Endothelial cell of umbilical vein (primary cell): Measurements from ENCODE around the gene COPE. TPM values are rescaled to one million over a fixed set of nuclear protein-coding genes. Genes with fewer than 3 reads are reported as not detected.
A peak's percentile ranks its signal among the peaks of the same experiment; 100 is the strongest.

Experiments used
- BruUV-seq: library from RNA; stranded (reverse); fragments of 400-500 nt; replicated peaks from 2 replicates; lab custom pipeline; 2021; lab: Mats Ljungman, UMichigan
- CTCF ChIA-PET: fragments of 300-600, 350-600 bp; sonication (Branson Sonifier 250); formaldehyde crosslinking; loops from one replicate; lab custom pipeline; 2021; ENCODE audit warnings: antibody characterized with exemption, inconsistent platforms; lab: Charles Lee
- POLR2A ChIA-PET: fragments of 300-600, 350-600 bp; sonication (Branson Sonifier 250); formaldehyde crosslinking; loops from one replicate; lab custom pipeline; 2021; ENCODE audit warnings: antibody characterized with exemption, inconsistent platforms; lab: Charles Lee
- DNase-seq: peaks from one replicate; pipeline ENCODE4 v3.0.0-alpha.2; 2011; ENCODE audit warnings: low read depth, low spot score
- FAIRE-seq: peaks from 2 replicates; lab custom pipeline; 2011; peaks lifted over from hg19 to GRCh38; lab: Jason Lieb, UNC
- H2AFZ ChIP-seq: 2 replicates; pipeline ENCODE4 v1.6.0; 2012; ENCODE audit warnings: low read depth, low read length, control low read depth, inconsistent platforms
- H3K27ac ChIP-seq: 2 replicates; pipeline ENCODE4 v1.5.1; 2011; ENCODE audit warnings: low read depth, mild to moderate bottlenecking, control low read depth, low read length, moderate library complexity; ENCODE audit not compliant: insufficient read depth
- H3K27me3 ChIP-seq, 2 experiments: 2 replicates each; pipeline versions ENCODE4 v1.6.0 to v1.6.1; 2011; ENCODE audit warnings: low read length in 2 of 2, mixed read lengths in 1 of 2; ENCODE audit not compliant: control insufficient read depth in 2 of 2, insufficient read depth in 2 of 2
- H3K36me3 ChIP-seq, 2 experiments: 2 replicates in 1 of 2; 3 replicates in 1 of 2; pipeline ENCODE4 v1.5.1; 2011; ENCODE audit warnings: low read length in 2 of 2, mild to moderate bottlenecking in 1 of 2, moderate library complexity in 1 of 2; ENCODE audit not compliant: control insufficient read depth in 2 of 2, insufficient read depth in 2 of 2; ENCODE audit errors: extremely low read depth in 1 of 2
- H3K4me1 ChIP-seq: 3 replicates; pipeline ENCODE4 v1.5.1; 2011; ENCODE audit warnings: mild to moderate bottlenecking, low read length; ENCODE audit not compliant: control insufficient read depth, insufficient read depth; ENCODE audit errors: extremely low read depth
- H3K4me2 ChIP-seq: 2 replicates; pipeline ENCODE4 v1.6.1; 2011; ENCODE audit warnings: low read length, control low read depth, mixed read lengths; ENCODE audit not compliant: insufficient read depth
- H3K4me3 ChIP-seq, 3 experiments: fragments of 200-600 bp in 1 of 3; sonication (generic), shearing (Covaris generic) in 1 of 3; replicated peaks in 1 of 3; 2 replicates each; pipeline ENCODE4 v1.5.1; 2011 to 2016; ENCODE audit warnings: control low read depth in 3 of 3, low read length in 3 of 3, mild to moderate bottlenecking in 2 of 3, inconsistent platforms in 1 of 3, low read depth in 1 of 3, moderate library complexity in 1 of 3; ENCODE audit not compliant: insufficient read depth in 1 of 3
- H3K79me2 ChIP-seq: 2 replicates; pipeline ENCODE4 v1.6.0; 2012; ENCODE audit warnings: low read length, inconsistent platforms; ENCODE audit not compliant: control insufficient read depth, insufficient read depth
- H3K9ac ChIP-seq: replicated peaks from 2 replicates; pipeline ENCODE3; 2011; ENCODE audit warnings: low read length, control low read depth; ENCODE audit not compliant: insufficient read depth; ENCODE audit errors: extremely low read depth
- H3K9me1 ChIP-seq: replicated peaks from 3 replicates; pipeline ENCODE4 v1.6.0; 2011; ENCODE audit warnings: mild to moderate bottlenecking, low read length; ENCODE audit not compliant: control insufficient read depth, insufficient read depth; ENCODE audit errors: extremely low read depth
- H3K9me3 ChIP-seq: replicated peaks from 2 replicates; pipeline ENCODE4 v1.5.1; 2012; ENCODE audit warnings: low read length, inconsistent platforms; ENCODE audit not compliant: control insufficient read depth, insufficient read depth
- H4K20me1 ChIP-seq: replicated peaks from 2 replicates; pipeline ENCODE3; 2011; ENCODE audit warnings: mild to moderate bottlenecking, low read length; ENCODE audit not compliant: control insufficient read depth, insufficient read depth; ENCODE audit errors: extremely low read depth
- EZH2 ChIP-seq: IDR thresholded peaks from 2 replicates; pipeline ENCODE4 v1.6.1; 2012; ENCODE audit warnings: borderline replicate concordance, low read depth, mild to moderate bottlenecking, moderate library complexity, low read length, inconsistent platforms; ENCODE audit not compliant: severe bottlenecking
- FOS ChIP-seq: IDR thresholded peaks from 2 replicates; pipeline ENCODE4 v1.6.1; 2011; ENCODE audit warnings: mild to moderate bottlenecking, low read length, moderate library complexity, borderline replicate concordance; ENCODE audit not compliant: insufficient read depth
- GATA2 ChIP-seq: IDR thresholded peaks from 2 replicates; pipeline ENCODE4 v1.7.0; 2011; ENCODE audit warnings: low read depth, mild to moderate bottlenecking, moderate library complexity, mixed read lengths, low read length; ENCODE audit not compliant: insufficient read length, insufficient read depth
- JUN ChIP-seq: IDR thresholded peaks from 2 replicates; pipeline ENCODE4 v1.6.1; 2011; ENCODE audit warnings: borderline replicate concordance, low read depth; ENCODE audit not compliant: insufficient read length, insufficient read depth
- MYC ChIP-seq: IDR thresholded peaks from one replicate; pipeline ENCODE4 v1.6.1; 2011; ENCODE audit warnings: mild to moderate bottlenecking, low read depth, low read length
- POLR2A ChIP-seq: IDR thresholded peaks from 2 replicates; pipeline ENCODE4 v1.6.1; 2012; ENCODE audit warnings: low read depth, mild to moderate bottlenecking, control low read depth, low read length
- POLR2AphosphoS5 ChIP-seq: IDR thresholded peaks from 2 replicates; pipeline ENCODE4 v1.6.1; 2012; ENCODE audit warnings: low read depth, mild to moderate bottlenecking, control low read depth, low read length, moderate library complexity; ENCODE audit not compliant: insufficient read depth
- dilution Hi-C: fragments of 300-500 bp; cut with MboI; formaldehyde crosslinking; loops from one replicate; pipeline ENCODE4 v1.15.0; 2019; ENCODE audit warnings: low sequenced_read_pairs; ENCODE audit not compliant: extremely low pct_ligation_motif_present
- intact Hi-C: fragments of 100-400 bp; cut with micrococcal nuclease; formaldehyde crosslinking; loops from one replicate; pipeline ENCODE4 v1.10.0; 2022
- polyA plus RNA-seq, 4 experiments: library from polyadenylated mRNA; depleted of rRNA in 3 of 4; stranded (reverse) in 3 of 4; unstranded in 1 of 4; fragments of >200 nt; gene quantifications; 2 replicates each; pipeline versions ENCODE4 v1.2.1 to v1.2.3, GENCODE V29; 2011 to 2012; ENCODE audit warnings: missing spikeins in 1 of 4
- total RNA-seq: library from RNA; stranded (reverse); gene quantifications from 2 replicates; pipeline ENCODE4 v1.2.3, GENCODE V29; 2021
- TF ChIP-seq, protein P1 (sequence below), 2 donors: IDR thresholded peaks; 1 replicate in 1 of 2; 2 replicates in 1 of 2; pipeline ENCODE4 v1.5.1; 2011; ENCODE audit warnings: low read length in 2 of 2, mild to moderate bottlenecking in 2 of 2, moderate library complexity in 2 of 2, control low read depth in 1 of 2, inconsistent platforms in 1 of 2, low read depth in 1 of 2; ENCODE audit not compliant: insufficient read depth in 1 of 2; ENCODE audit errors: extremely low read depth in 1 of 2
- TF ChIP-seq, protein P2 (sequence below): IDR thresholded peaks from 2 replicates; pipeline ENCODE4 v1.6.1; 2011; ENCODE audit not compliant: insufficient read depth, insufficient read length

The COPE gene
- total and polyA plus RNA-seq, 2 donors (not counting 3 experiments of a cell fraction or from before 2014, with no cell fraction given): 252 to 407 TPM

DNA sequence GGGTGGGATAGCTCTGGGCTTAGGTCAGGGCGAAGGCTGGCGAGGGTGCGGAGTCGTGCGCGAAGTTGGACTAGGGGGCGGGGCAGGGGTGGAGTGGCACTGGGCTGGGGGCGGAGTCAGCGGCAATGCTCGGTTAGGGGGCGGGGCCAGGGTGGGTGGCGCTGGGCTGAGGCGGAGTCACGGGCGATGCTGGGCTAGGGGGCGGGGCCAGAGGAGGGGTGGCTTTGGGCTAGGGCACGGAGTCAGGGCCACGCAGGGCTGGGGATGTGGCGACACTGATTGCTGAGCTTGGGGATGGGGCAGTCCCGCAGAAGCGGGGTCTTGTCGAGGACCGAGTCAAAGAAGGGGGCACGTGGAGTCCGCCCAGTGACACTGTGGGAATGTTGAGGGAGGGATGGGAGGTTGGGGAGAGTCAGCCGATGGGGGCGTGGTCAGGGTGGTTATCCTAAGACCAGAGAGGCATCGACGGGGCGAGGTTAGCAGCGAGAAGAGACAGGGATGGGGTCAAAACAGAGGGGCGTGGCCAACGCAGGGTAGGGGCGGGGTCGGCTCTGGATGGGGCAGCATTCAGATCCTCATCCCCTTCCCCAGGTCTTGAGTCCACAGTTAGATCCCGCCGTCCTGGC, 13.1 kb upstream of the COPE start:
- Histone ChIP-seq H3K27me3 (no peaks in the 10 kb centered on the region), H3K9me1 (no peaks in the 10 kb centered on the region), H3K9me3 (no peaks in the 10 kb centered on the region), H3K36me3 (peaks cover 8 to 43% of the 10 kb centered on the region in 2 experiments), H3K9ac (no peak overlapping the region), H4K20me1 (no peaks in the 10 kb centered on the region), H3K4me1 (no peaks in the 10 kb centered on the region), H3K79me2 (no peaks in the 10 kb centered on the region), H3K27ac (no peak overlapping the region), H3K4me2 (no peak overlapping the region), H3K4me3 (no peak overlapping the region), H2AFZ (no peak overlapping the region)
- dilution Hi-C loops (no loop called here), intact Hi-C loops (loop anchor here (2.0 kb wide), 1 partner anchor 54 kb away; no protein-coding TSS in a partner anchor)
- FAIRE-seq (peak; percentile 60), DNase-seq (peak; percentile 58)
- TF ChIP-seq POLR2AphosphoS5 (no peak), POLR2A (no peak), MYC (no peak), FOS (no peak), JUN (no peak), GATA2 (no peak), EZH2 (no peak)
- TF ChIP-seq, protein P1, sequence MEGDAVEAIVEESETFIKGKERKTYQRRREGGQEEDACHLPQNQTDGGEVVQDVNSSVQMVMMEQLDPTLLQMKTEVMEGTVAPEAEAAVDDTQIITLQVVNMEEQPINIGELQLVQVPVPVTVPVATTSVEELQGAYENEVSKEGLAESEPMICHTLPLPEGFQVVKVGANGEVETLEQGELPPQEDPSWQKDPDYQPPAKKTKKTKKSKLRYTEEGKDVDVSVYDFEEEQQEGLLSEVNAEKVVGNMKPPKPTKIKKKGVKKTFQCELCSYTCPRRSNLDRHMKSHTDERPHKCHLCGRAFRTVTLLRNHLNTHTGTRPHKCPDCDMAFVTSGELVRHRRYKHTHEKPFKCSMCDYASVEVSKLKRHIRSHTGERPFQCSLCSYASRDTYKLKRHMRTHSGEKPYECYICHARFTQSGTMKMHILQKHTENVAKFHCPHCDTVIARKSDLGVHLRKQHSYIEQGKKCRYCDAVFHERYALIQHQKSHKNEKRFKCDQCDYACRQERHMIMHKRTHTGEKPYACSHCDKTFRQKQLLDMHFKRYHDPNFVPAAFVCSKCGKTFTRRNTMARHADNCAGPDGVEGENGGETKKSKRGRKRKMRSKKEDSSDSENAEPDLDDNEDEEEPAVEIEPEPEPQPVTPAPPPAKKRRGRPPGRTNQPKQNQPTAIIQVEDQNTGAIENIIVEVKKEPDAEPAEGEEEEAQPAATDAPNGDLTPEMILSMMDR (IDR thresholded peaks at IDR 0.05; ENCODE audit: extremely low read depth in 1 of 2, insufficient read depth in 1 of 2, low read depth in 1 of 2, low read length in 2 of 2): no peak
- TF ChIP-seq, protein P2, sequence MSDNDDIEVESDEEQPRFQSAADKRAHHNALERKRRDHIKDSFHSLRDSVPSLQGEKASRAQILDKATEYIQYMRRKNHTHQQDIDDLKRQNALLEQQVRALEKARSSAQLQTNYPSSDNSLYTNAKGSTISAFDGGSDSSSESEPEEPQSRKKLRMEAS: no peak
- POLR2A ChIA-PET: interaction anchor here (0.6 kb wide), 1 partner anchor 54 kb away, joined by 3 read pairs; no protein-coding TSS in a partner anchor
- no TSS peak for BruUV-seq
- CTCF ChIA-PET: interaction anchor here (3.9 kb wide), 1 partner anchor 54 kb away, joined by 16 read pairs; no protein-coding TSS in a partner anchor
